AG09309 (cell line): ENCODE results near the gene BCL2L13.

Experiments
- DNase-seq: peaks from one replicate; pipeline ENCODE4 v3.0.0-alpha.2; 2010; ENCODE audit warnings: low read depth
- H3K4me3 ChIP-seq: 2 replicates; pipeline ENCODE4 v1.5.1; 2011; ENCODE audit warnings: mild to moderate bottlenecking, low read depth, low read length, moderate library complexity; ENCODE audit not compliant: control insufficient read depth
- TF ChIP-seq, protein P1 (sequence below): IDR thresholded peaks from 2 replicates; pipeline ENCODE4 v1.5.1; 2011; ENCODE audit warnings: mild to moderate bottlenecking, low read depth, low read length, inconsistent platforms; ENCODE audit not compliant: insufficient read depth, control insufficient read depth; ENCODE audit errors: missing control alignments

BCL2L13 gene

DNA sequence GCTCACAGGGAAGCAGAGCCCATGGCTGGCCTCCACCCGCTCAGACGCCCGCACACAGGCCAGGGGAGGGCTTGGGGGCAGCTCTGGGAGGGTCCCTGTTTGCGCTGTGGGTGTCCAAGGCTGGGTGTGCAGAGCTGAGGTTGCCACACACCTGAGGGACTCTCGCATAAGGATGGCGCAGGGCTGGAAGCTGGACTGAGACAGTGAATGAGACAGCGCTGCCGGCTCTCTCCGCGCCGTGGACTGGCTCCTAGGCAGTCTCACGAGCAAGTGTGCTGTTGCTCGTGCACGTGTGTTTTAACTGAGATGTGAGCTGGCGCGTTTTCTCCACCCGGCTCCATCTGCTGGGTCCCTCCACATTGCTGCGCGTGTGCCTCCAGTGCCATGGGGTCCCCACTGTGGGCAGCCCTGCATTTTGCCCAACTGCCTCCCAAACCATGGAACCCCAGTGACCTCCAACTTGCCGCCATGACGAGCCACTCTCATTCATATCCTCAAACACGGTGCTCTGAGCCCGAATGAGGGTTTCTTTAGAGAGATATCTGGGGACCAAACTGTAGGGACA is 139.9 kb downstream of the BCL2L13 start:
- TF ChIP-seq, protein P1, sequence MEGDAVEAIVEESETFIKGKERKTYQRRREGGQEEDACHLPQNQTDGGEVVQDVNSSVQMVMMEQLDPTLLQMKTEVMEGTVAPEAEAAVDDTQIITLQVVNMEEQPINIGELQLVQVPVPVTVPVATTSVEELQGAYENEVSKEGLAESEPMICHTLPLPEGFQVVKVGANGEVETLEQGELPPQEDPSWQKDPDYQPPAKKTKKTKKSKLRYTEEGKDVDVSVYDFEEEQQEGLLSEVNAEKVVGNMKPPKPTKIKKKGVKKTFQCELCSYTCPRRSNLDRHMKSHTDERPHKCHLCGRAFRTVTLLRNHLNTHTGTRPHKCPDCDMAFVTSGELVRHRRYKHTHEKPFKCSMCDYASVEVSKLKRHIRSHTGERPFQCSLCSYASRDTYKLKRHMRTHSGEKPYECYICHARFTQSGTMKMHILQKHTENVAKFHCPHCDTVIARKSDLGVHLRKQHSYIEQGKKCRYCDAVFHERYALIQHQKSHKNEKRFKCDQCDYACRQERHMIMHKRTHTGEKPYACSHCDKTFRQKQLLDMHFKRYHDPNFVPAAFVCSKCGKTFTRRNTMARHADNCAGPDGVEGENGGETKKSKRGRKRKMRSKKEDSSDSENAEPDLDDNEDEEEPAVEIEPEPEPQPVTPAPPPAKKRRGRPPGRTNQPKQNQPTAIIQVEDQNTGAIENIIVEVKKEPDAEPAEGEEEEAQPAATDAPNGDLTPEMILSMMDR: no peak
- DNase-seq: no peak
- H3K4me3 ChIP-seq: no peak overlapping the region

DNA sequence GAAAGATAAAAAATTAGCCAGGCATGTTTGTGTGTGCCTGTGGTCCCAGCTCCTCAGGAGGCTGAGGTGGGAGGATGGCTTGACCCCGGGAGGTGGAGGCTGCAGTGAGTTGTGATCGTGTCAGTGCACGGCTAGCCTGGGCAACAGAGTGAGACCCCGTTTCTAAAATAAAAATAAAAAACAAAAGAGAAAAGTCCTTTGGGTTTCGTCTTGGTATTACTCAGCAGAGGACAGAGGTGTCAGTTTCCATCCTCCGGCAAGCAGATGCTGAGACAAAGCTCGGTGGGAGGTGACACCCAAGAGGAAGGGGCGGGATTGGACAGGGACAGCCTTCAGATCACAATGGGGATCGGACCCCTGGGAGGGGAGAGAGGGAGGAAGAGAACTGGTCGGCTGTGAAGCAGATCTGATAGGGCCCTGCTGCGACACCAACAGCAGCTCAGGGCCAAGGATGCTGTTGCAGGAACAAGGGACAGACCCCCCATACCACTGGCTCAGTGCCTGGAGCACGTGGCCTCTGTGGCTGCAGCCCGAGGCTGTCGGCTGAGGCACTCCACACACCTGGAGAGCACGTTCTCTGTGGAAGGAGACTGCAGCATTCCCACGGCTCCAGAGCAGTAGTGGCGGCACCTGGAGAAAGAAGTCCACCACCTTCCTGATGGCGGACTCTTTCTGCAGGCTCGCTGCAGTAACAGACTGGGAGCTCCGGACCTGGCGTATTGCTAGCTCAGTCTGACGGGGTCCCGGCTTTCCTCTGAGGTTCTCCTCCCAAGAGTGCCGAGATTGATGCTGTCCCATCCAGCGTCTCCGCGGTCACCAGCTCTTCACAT is 140.9 kb downstream of the BCL2L13 start:
- TF ChIP-seq, protein P1: no peak
- DNase-seq: no peak
- no peak overlapping the region for H3K4me3 ChIP-seq

DNA sequence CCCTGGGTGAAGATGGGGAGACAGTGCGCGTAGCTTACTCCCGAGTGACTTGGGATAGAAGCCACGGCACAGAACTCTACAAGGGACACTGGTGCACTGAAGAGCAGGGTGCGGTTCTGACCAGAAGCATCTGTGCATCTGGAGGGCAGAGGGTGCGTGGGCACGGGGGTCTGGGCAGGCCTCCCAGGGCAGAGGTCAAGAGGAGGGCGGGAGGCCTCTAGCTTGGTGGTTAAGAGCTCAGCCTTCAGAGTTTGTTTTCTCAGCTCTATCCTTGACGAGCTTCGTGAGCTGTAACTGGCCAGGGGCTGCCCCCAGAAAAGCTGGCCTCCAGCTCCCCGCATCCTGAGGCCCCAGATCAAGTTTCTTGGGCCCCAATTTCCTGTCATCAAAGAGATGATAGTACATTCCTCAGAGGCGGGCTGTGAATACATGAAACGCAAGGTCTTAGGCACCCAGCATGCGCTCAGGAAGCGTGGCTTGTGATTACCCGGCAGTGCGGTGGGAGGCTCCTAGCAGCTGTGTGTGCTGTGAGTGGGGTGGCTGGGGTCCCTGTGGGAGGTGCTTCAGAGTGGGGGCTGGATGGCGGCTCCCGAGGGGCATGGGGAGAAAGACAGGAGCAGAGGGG is 141.7 kb downstream of the BCL2L13 start:
- H3K4me3 ChIP-seq: no peak overlapping the region
- TF ChIP-seq, protein P1: no peak
- DNase-seq: no peak
